Suprapubic skin (tissue), 4 donors: ENCODE results near the gene IFT80. TPM values are rescaled to one million over a fixed set of nuclear protein-coding genes. Genes with fewer than 3 reads are reported as not detected.

Source experiments
- DNase-seq, 2 donors: peaks; one replicate each; pipeline ENCODE4 v3.0.0-alpha.2; 2019; ENCODE audit warnings: low spot score in 2 of 2
- H3K27ac ChIP-seq: fragments of 200-600 bp; sonication (generic); one replicate; pipeline ENCODE4 v1.5.1; 2019
- H3K27me3 ChIP-seq: fragments of 200-600 bp; sonication (generic); one replicate; pipeline ENCODE4 v1.5.1; 2019
- H3K36me3 ChIP-seq: fragments of 200-600 bp; sonication (generic); one replicate; pipeline ENCODE4 v1.5.1; 2019
- H3K4me1 ChIP-seq: fragments of 200-600 bp; sonication (generic); one replicate; pipeline ENCODE4 v1.5.1; 2019
- H3K4me3 ChIP-seq: fragments of 200-600 bp; sonication (generic); one replicate; pipeline ENCODE4 v1.5.1; 2019; ENCODE audit warnings: mild to moderate bottlenecking
- H3K9me3 ChIP-seq: fragments of 200-600 bp; sonication (generic); one replicate; pipeline ENCODE4 v1.5.1; 2019
- CTCF ChIP-seq, 2 donors: fragments of 200-600 bp in 1 of 2; fragments of 450-650 bp in 1 of 2; sonication (generic) in 1 of 2; IDR thresholded peaks; one replicate each; pipeline ENCODE4 v1.5.1; 2016 to 2019; ENCODE audit warnings: antibody characterized with exemption in 2 of 2, mild to moderate bottlenecking in 1 of 2, moderate library complexity in 1 of 2
- EP300 ChIP-seq: sonication (generic); formaldehyde crosslinking; IDR thresholded peaks from one replicate; pipeline ENCODE4 v1.6.1; 2017; ENCODE audit warnings: antibody characterized with exemption
- POLR2A ChIP-seq, 2 donors: fragments of 450-650 bp; IDR thresholded peaks; one replicate each; pipeline ENCODE4 v1.6.1; 2017; ENCODE audit warnings: antibody characterized with exemption in 2 of 2, mild to moderate bottlenecking in 2 of 2, moderate library complexity in 2 of 2
- POLR2AphosphoS5 ChIP-seq, 3 donors: sonication (generic); formaldehyde crosslinking; IDR thresholded peaks; one replicate each; pipeline ENCODE4 v1.6.1; 2017; ENCODE audit warnings: antibody characterized with exemption in 3 of 3
- WGBS: methylation state at CpG from one replicate; pipeline ENCODE4 v1.1.5; 2018; 5-methylcytosine and 5-hydroxymethylcytosine counted together
- total RNA-seq, 4 donors: library from RNA; depleted of rRNA; stranded (reverse); fragments of >200 nt; gene quantifications; one replicate each; pipeline ENCODE4 v1.1.0, GENCODE V29; 2016

Gene IFT80
- total RNA-seq, 4 donors from 2014 or later, result 9.1 to 21.3 (median 17.2) TPM

GRCh38 chr3:160403028-160403545 lies 4.1 kb upstream of the IFT80 start:
- peak overlapping the region; percentile 68 for H3K4me3 ChIP-seq
- peaks cover 37% of the 10 kb centered on the region for H3K4me1 ChIP-seq
- H3K36me3 ChIP-seq, result peaks cover 5% of the 10 kb centered on the region
- no peaks in the 10 kb centered on the region for H3K9me3 ChIP-seq
- TF ChIP-seq POLR2A (IDR thresholded peaks at IDR 0.05) (no peak), CTCF (IDR thresholded peaks at IDR 0.05) (no peak), POLR2AphosphoS5 (IDR thresholded peaks at IDR 0.05) (no peak), EP300 (no peak)
- DNase-seq, result no peak
- WGBS, result 64% methylated on average over 2 of the region's 2 CpGs
- no peaks in the 10 kb centered on the region for H3K27me3 ChIP-seq
- no peak overlapping the region for H3K27ac ChIP-seq

- TF ChIP-seq POLR2AphosphoS5 (IDR thresholded peaks at IDR 0.05), result no peak
- TF ChIP-seq POLR2A (IDR thresholded peaks at IDR 0.05), result no peak
- no peak for TF ChIP-seq EP300
- no peak for TF ChIP-seq CTCF (IDR thresholded peaks at IDR 0.05)
- Histone ChIP-seq H3K36me3 (peaks cover 5% of the 10 kb centered on the region), H3K4me3 (peak overlapping the region; percentile 68), H3K27me3 (no peaks in the 10 kb centered on the region), H3K9me3 (no peaks in the 10 kb centered on the region), H3K27ac (no peak overlapping the region), H3K4me1 (peaks cover 40% of the 10 kb centered on the region)
- WGBS, result 47% methylated on average over 11 of the region's 11 CpGs
- DNase-seq, result no peak
Observed at GRCh38 chr3:160402221-160403027, 3.4 kb upstream of the IFT80 start.

DNA sequence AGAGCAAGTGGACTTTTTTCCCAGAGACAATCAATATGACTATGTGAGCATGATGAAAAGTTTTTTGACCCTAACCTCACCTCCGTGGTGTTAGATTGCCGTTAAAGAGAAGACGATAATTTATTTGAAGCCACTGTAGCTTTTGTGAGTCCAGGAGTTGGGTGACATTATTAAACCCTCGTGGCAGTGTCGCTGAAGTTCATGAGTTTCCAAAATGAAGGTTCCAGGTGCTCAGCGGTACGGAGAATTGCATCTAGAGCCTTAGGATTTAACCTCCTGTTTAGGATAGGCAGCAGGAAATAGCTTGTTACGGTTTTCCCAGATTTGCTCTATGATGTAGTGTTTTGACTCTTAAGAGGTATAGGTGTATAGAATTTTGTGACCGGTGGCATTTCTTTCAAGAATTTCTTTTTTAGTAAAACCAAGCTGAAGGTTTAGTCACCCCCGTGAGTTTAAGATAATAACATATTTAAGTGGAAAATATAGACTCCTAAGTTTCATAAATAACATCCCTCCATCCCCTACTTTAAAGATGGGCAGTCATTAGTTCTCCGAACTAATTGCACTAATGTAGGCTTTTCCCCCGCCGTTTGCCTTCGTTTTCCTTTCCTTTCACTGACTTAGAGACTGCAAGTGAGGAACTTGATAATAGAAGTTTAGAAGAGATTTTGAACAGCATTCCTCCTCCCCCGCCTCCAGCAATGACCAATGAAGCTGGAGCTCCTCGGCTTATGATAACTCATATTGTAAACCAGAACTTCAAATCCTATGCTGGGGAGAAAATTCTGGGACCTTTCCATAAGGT lies 2.5 kb upstream of the IFT80 start:
- no peak for DNase-seq
- TF ChIP-seq CTCF (IDR thresholded peaks at IDR 0.05) (no peak), POLR2AphosphoS5 (IDR thresholded peaks at IDR 0.05) (no peak), POLR2A (IDR thresholded peaks at IDR 0.05) (no peak), EP300 (no peak)
- H3K4me3 ChIP-seq, result peak overlapping the region; percentile 68
- no peaks in the 10 kb centered on the region for H3K27me3 ChIP-seq
- 15% methylated on average over 16 of the region's 16 CpGs for WGBS
- no peaks in the 10 kb centered on the region for H3K9me3 ChIP-seq
- H3K4me1 ChIP-seq, result peaks cover 40% of the 10 kb centered on the region
- H3K27ac ChIP-seq, result no peak overlapping the region
- H3K36me3 ChIP-seq, result no peaks in the 10 kb centered on the region

DNA sequence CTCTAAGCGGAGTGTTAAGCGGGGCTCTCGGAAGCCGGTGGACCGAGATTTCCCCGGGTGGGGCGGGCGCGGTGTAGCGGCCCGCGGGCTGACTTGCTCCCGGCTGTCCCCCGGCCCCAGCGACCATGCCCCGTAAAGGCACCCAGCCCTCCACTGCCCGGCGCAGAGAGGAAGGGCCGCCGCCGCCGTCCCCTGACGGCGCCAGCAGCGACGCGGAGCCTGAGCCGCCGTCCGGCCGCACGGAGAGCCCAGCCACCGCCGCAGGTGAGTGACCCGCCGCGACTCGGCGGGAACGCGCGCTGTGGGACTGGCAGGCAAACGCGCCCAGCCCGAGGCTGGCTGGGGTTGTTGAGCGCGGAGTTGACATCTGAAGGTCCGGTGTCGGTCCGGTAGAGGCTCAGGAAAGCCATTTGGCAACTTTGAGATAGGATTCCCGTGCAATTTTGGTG lies 1.7 kb upstream of the IFT80 start:
- peak overlapping the region; percentile 68 for H3K4me3 ChIP-seq
- no peaks in the 10 kb centered on the region for H3K9me3 ChIP-seq
- H3K27ac ChIP-seq, result peak overlapping the region; percentile 88
- TF ChIP-seq POLR2AphosphoS5 (IDR thresholded peaks at IDR 0.05) (no peak), CTCF (IDR thresholded peaks at IDR 0.05) (no peak), POLR2A (IDR thresholded peaks at IDR 0.05) (no peak), EP300 (no peak)
- WGBS, result 0% methylated on average over 8 of the region's 51 CpGs
- no peaks in the 10 kb centered on the region for H3K27me3 ChIP-seq
- H3K4me1 ChIP-seq, result peaks cover 40% of the 10 kb centered on the region
- H3K36me3 ChIP-seq, result no peaks in the 10 kb centered on the region
- DNase-seq, result peak; percentile 59 to 80
